IPS DF 6.9 (cell line): ENCODE results near the gene NXPH3.
A peak's percentile ranks its signal among the peaks of the same experiment; 100 is the strongest.

ENCODE experiments used
- DNase-seq: peaks from one replicate; pipeline ENCODE4 v3.0.0-alpha.2; 2013; ENCODE audit warnings: low read depth, low spot score
- H3K27ac ChIP-seq: one replicate; pipeline ENCODE4 v1.5.1; 2013; ENCODE audit warnings: low read length, control low read depth
- H3K27me3 ChIP-seq: 2 replicates; pipeline ENCODE4 v1.6.1; 2013; ENCODE audit warnings: mild to moderate bottlenecking, low read length; ENCODE audit not compliant: control insufficient read depth, insufficient read depth
- H3K36me3 ChIP-seq: 2 replicates; pipeline ENCODE4 v1.6.1; 2013; ENCODE audit warnings: low read length; ENCODE audit not compliant: control insufficient read depth, insufficient read depth
- H3K4me1 ChIP-seq: 2 replicates; pipeline ENCODE4 v1.6.1; 2013; ENCODE audit warnings: low read length; ENCODE audit not compliant: control insufficient read depth, insufficient read depth
- H3K4me3 ChIP-seq: 2 replicates; pipeline ENCODE4 v1.5.1; 2013; ENCODE audit warnings: mild to moderate bottlenecking, low read length
- H3K9me3 ChIP-seq: 2 replicates; pipeline ENCODE4 v1.6.1; 2013; ENCODE audit warnings: low read length, inconsistent platforms; ENCODE audit not compliant: control insufficient read depth, insufficient read depth
- WGBS: extraction: QIAGEN DNeasy Blood & Tissue Kit; methylation state at CpG from one replicate; pipeline ENCODE4 v1.1.7; 2013; ENCODE audit warnings: mixed read lengths, missing lambda C conversion rate; ENCODE audit not compliant: insufficient read length, insufficient coverage; 5-methylcytosine and 5-hydroxymethylcytosine counted together

NXPH3 gene

DNA sequence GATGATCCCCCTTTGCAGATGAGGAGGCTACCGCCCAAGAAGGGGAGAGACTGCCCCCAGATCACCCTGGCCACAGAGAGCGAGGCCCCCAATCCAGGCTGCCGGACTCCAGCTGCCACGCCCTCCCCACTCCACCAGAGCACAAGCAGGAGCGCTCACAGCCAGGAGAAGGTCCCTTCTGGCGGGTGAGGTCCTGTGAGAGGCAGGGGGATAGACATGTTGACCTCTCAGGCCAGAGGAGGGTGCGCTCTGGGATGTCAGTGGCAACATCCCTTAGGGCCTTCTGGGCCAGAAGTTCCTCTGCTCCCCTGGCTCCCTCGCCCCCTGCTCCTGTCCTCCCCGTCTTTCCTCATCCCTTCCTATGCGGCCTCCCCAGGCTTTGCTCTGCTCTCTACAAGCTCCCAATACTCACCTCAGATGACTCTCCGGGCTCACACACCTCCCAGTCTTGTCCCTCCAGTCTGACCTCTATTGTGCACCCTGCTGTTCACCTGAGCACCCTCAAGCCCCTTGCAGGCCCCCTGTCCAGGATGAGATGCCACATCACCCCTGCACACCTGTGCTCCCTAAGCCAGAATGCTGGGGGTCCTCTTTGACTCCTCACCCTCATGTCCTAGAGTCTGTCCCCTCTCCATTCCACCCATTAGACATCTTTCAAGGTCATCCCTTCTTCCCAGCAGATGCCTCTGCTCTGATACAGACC, 5.0 kb upstream of the NXPH3 start:
- H3K36me3 ChIP-seq, result no peaks in the 10 kb centered on the region

DNA sequence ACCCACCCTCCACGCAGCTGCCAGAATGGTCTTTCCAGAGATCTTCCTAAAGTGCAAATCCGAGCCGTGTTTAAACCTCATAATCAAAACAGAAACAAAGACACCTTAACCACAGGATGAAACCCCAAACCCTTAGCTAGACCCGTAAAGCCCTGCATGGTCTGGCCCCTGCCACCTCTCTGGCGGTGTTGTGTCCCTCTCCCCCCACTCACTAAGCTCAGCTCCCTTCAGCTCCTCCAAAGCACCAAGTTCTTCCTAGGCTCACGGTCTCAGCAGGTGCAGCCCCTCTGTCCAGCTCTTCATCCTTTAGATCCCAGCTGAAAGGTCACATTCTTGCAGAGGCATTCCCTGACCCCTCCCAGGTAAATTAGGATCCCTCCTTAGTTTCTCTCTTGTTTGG, 4.4 kb upstream of the NXPH3 start:
- Histone ChIP-seq H3K27me3 (no peaks in the 10 kb centered on the region), H3K9me3 (no peaks in the 10 kb centered on the region), H3K4me3 (no peak overlapping the region), H3K27ac (no peak overlapping the region), H3K4me1 (no peaks in the 10 kb centered on the region), H3K36me3 (no peaks in the 10 kb centered on the region)
- WGBS, result no CpG with 5 or more reads among the region's 6 CpGs
- DNase-seq, result no peak

More for the DNA sequence above, 5.0 kb upstream of the NXPH3 start:
- H3K4me1 ChIP-seq, result 0 out of 2 replicates have a peak, but pooled peaks cover 1% of the 10 kb centered on the region
- H3K9me3 ChIP-seq, result no peaks in the 10 kb centered on the region
- WGBS, result no CpG with 5 or more reads among the region's 11 CpGs
- no peak for DNase-seq
- no peaks in the 10 kb centered on the region for H3K27me3 ChIP-seq
- no peak overlapping the region for H3K27ac ChIP-seq
- no peak overlapping the region; the same call in 1 of the 2 replicates for H3K4me3 ChIP-seq

DNA sequence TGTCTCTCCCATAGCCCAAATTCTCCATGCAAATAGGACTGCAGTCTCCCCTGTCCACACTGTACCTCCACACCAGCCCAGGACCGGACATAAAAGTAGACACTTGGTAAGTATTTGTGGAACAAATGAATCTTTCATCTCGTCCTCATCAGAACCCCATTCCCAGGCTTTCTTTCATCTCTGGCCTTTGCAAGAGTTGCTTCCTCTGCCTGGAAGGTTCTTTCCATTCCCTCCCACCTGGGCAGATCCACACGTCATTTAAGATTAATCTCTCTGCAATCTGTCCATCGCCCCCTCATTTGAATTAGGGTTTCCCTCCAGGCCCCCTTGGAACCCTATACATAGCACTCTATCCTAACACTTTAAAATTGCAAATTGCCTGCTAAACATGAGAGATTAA, 3.9 kb upstream of the NXPH3 start:
- no peaks in the 10 kb centered on the region for H3K4me1 ChIP-seq
- no peaks in the 10 kb centered on the region for H3K36me3 ChIP-seq
- H3K4me3 ChIP-seq, result no peak overlapping the region
- no peaks in the 10 kb centered on the region for H3K9me3 ChIP-seq
- no CpG with 5 or more reads among the region's 4 CpGs for WGBS
- H3K27ac ChIP-seq, result no peak overlapping the region
- H3K27me3 ChIP-seq, result no peaks in the 10 kb centered on the region
- no peak for DNase-seq

DNA sequence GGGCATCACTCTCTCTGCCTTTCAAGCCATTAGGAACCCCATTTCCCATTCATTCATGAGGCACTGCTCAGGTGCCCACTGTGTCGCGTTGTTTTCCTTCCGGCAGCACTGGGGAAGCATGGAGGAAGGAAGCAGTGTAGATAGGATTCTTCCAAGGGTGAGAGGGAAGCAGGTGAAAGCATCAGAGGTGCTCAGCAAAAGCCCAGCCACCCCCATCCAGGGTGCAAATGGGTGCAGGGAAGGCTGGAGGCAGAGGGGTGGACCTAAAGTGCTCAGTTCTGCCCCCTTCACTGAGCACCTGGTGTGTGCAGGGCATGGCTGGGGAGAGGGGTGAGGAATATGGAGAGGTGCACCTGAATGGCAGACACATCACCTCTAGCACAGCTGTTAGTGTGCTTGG, 3.4 kb upstream of the NXPH3 start:
- no peak overlapping the region for H3K4me3 ChIP-seq
- no peaks in the 10 kb centered on the region for H3K27me3 ChIP-seq
- WGBS, result no CpG with 5 or more reads among the region's 3 CpGs
- no peaks in the 10 kb centered on the region for H3K9me3 ChIP-seq
- H3K36me3 ChIP-seq, result no peaks in the 10 kb centered on the region
- peaks cover 3% of the 10 kb centered on the region for H3K4me1 ChIP-seq
- no peak overlapping the region for H3K27ac ChIP-seq
- no peak for DNase-seq

DNA sequence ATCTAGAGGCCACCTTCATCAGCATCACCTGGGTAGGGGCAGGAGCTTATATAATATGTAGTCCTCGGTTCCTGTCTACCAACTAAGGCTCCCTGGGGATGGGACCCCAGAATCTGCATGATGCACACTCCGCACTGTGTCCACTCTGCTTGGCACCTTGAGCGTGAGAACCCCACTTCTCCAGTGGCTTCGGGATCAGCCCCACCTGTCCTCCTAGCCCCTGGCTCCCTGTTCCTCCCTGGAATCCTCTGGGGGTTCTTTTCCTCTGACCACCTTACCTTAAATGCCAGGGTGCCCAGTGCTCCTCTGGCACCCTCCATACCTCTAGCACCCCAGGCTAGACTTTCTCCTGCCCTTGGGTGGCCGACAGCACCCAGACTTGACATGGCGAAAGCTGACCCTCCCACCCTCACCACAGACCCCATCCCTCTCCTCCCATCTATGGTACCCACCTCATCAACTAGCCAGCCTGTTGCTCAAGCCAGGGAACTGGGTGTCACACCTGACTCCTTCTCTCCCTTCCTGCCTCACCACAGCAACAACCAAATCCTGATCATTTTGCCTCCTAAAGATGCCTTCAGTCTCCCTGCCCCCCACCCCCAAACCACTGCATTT, 2.8 kb upstream of the NXPH3 start:
- H3K27me3 ChIP-seq, result no peaks in the 10 kb centered on the region
- WGBS, result no CpG with 5 or more reads among the region's 6 CpGs
- H3K27ac ChIP-seq, result no peak overlapping the region
- no peak overlapping the region for H3K4me3 ChIP-seq
- DNase-seq, result no peak
- no peaks in the 10 kb centered on the region for H3K36me3 ChIP-seq
- H3K9me3 ChIP-seq, result no peaks in the 10 kb centered on the region
- peaks cover 4% of the 10 kb centered on the region for H3K4me1 ChIP-seq

DNA sequence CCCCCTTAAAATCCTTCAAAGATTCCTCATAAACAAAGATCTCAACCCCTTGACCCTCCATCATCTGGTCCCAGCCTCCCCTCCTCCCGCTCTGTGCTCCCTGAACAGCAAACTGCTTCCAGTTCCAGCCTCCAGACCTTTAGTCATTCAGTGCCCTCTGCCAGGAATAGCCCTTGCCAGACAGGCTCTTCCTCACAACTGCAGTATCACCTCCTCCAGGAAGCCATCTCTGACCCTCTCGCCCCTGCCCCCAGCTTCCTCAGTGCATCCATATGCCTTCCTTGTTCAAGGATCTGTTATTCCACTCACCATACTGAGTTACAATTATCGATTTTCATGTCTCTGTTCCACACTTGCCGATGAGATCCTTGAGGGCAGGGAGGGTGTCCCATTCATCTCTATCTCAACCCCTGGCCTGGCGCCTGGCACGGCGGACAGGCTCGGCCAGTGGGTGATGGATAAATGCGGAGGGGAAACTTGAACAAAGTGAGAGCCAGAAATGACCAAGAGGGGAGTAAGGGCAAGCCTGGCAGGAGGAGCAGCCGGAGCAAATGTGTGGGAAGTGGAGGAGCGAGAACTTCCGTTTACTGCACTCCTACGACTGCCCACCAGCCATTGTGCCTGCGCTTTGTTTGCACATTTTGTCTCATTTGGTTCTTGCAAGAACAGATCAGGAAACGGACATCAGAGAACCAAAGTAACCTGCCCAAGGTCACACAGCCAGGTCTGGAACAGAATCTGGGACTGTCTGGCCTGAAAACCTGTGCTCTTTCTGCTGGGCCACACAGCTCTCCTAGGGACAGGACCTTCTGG, 2.0 kb upstream of the NXPH3 start:
- H3K4me3 ChIP-seq, result no peak overlapping the region
- H3K27ac ChIP-seq, result no peak overlapping the region
- no peak for DNase-seq
- WGBS, result no CpG with 5 or more reads among the region's 15 CpGs
- H3K4me1 ChIP-seq, result peaks cover 4% of the 10 kb centered on the region
- no peaks in the 10 kb centered on the region for H3K9me3 ChIP-seq
- no peaks in the 10 kb centered on the region for H3K36me3 ChIP-seq
- no peaks in the 10 kb centered on the region for H3K27me3 ChIP-seq

DNA sequence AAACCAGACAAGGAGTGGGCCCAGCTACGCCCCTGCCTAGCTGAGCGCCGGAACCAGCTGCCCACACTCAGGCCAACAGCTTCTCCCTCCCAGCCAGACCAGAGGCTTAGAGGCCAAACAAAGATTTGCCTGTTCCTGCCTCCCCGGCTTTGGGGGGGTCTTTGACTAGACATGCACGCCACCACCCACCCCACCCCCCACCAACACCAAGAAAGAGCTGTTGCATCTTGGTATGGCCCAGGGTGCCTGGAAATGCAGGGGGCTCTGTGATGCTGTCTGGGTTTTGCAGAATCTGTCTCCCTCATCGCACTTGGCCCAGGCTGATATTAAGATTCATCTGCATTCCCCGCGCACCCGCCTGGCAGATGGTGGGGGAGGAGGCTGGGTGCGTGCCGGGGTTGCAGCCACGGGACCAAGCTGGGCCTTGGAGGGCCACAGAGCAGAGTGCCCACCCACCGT, 1.3 kb upstream of the NXPH3 start:
- Histone ChIP-seq H3K4me1 (peaks cover 4% of the 10 kb centered on the region), H3K9me3 (no peaks in the 10 kb centered on the region), H3K27ac (no peak overlapping the region), H3K36me3 (no peaks in the 10 kb centered on the region), H3K27me3 (no peaks in the 10 kb centered on the region), H3K4me3 (no peak overlapping the region)
- WGBS, result no CpG with 5 or more reads among the region's 13 CpGs
- DNase-seq, result no peak

DNA sequence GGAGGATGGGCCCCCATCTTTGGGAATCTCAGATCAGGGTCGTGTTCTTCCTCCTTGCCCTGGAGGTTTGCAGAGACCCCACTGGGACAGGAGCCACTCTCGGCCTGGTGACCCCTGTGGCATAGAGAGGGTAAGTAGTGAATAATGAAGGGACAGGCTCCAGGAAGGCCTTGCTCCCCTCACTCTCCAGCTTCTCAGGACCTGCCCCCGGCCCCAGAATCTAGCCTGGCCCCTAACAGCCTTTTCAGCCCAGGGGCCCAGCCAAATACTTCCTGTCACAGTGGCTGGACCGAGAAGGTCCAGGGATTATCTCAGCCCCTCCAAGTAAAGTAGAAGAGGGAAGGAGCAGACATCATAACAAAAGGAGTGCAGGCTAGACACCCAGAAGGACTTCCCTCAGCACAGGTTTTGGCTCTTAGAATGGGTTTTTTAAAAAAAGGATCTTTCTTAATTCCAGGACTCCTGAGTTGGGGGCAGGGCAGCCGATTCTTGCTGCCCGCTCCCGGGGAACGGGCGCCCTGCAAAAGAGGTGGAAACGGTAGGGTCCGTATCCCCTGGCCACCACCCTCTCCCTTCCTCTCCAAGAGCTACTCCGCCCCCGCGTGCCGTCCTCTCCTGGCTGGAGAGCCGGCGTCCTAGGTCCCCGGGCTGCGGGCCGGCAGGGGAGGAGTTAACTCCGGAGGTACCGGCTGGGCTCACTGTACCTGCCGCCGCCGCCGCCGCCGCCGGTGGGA, 559 bp upstream of the NXPH3 start:
- peak overlapping the region; percentile 71; the same call in 1 of the 2 replicates for H3K4me3 ChIP-seq
- H3K36me3 ChIP-seq, result no peaks in the 10 kb centered on the region
- no peak for DNase-seq
- no peak overlapping the region for H3K27ac ChIP-seq
- WGBS, result no CpG with 5 or more reads among the region's 29 CpGs
- no peaks in the 10 kb centered on the region for H3K9me3 ChIP-seq
- H3K4me1 ChIP-seq, result peaks cover 4% of the 10 kb centered on the region
- H3K27me3 ChIP-seq, result no peaks in the 10 kb centered on the region

DNA sequence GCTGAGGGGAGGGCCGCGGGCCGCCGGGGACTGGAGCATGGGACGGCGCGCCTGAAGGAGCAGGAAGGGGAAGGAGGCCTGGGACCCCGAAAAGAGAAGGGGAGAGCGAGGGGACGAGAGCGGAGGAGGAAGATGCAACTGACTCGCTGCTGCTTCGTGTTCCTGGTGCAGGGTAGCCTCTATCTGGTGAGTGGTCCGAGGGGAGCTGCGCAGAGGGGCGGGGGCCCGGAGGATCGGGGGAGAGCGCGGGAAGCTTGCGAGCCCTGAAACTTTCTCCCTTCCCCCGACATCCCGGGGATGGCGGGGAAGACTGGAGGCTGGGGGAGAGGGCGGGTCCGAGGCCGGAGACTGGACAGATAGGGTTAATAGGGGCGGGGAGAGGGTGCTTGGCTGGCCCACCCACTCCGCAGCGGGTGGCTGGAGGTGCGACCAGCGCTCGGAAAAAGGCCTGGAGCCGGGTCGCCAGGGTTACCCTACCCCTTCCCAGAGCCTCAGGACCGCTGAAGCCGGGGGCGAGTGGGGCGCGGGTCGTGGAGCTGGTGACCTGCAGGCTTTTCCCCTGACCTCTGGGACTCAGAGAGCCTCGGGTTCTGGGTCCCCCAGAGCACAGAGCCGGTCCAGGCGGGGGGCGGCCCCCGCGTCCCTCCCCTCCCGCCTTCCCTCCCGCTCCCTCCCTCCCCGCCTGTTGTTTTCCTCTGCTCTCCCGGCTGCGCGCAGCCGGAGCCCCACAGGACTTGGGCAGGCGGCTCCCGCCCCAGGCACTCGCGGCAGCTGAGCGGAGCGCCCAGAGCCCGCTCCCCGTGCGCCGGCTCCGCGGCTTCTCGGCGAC, 631 bp downstream of the NXPH3 start:
- no CpG with 5 or more reads among the region's 68 CpGs for WGBS
- Histone ChIP-seq H3K27me3 (no peaks in the 10 kb centered on the region), H3K27ac (no peak overlapping the region), H3K36me3 (no peaks in the 10 kb centered on the region), H3K9me3 (no peaks in the 10 kb centered on the region), H3K4me1 (peaks cover 4% of the 10 kb centered on the region), H3K4me3 (peak overlapping the region; percentile 71)
- no peak for DNase-seq
